Measurements from ENCODE around the gene ZNF862. TPM values are rescaled to one million over a fixed set of nuclear protein-coding genes. Genes with fewer than 3 reads are reported as not detected.

Gene ZNF862
- total RNA-seq, 1 experiment from 2014 or later = 1.9 TPM

DNA sequence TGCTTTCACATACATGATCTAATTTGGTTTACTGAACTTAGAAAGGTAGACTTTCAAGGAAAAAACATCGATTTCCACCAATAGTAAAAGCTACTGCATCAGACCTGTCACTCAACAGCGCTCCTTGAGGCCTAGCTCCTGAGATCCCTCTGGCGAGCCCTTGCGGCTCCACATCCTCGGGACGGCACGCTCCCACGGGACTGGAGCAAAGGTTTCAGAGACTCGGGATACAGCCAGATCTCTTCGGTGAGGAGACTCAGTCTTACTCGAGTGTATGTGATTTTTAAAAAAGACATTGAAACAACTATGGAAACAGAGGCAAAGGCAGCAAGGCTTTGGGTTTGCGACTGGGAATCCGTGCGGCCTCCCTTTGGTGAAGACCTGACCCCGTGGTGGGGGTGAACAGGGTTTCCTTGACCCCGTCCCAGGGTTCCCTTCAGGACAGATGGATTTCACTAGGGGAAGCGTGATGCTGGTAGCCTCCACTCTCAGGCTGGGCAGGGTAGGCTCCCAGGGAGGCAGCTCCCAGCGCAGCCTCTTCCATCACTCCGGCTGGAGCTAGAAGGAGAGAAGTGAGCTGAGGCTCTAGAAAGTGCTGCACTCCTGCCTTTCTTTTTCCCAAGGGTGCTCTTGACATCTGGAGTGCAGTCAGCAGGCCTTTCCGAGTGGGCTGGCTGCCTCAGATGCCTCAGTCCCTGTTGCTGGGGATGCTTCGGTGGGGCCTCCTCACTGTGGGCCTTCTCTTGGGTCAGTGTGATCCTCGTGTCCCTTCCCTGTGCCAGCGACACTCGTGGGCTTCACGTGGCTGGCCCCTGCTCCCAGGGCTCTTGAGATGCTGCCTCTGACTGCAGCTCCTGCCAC, 29.8 kb downstream of the ZNF862 start:
- WGBS (ENCODE audit: extremely low coverage, insufficient read length, low lambda C conversion rate) = no CpG with 5 or more reads among the region's 25 CpGs
- Mint-ChIP-seq H3K4me1 (peaks cover 0 to 8% of the 10 kb centered on the region in 2 experiments), H3K9me3 (no peaks in the 10 kb centered on the region), H3K36me3 (ENCODE audit: insufficient read depth in 1 of 3, low read depth in 3 of 3) (no peaks in the 10 kb centered on the region), H3K27ac (no peak overlapping the region), H3K4me3 (no peak overlapping the region), H3K27me3 (ENCODE audit: low read depth) (peaks cover 24% of the 10 kb centered on the region)
- Histone ChIP-seq H3K56ac (ENCODE audit: insufficient read length, low read depth, low read length) (no peak overlapping the region), H4K5ac (ENCODE audit: insufficient read length, low read depth, low read length) (no peak overlapping the region), H2BK5ac (ENCODE audit: insufficient read length, low read length) (no peak overlapping the region), H3K9me3 (ENCODE audit: control insufficient read depth, low read depth, low read length) (no peaks in the 10 kb centered on the region), H3T11ph (ENCODE audit: low read length) (no peak overlapping the region), H4K91ac (ENCODE audit: insufficient read length, low read depth, low read length) (no peak overlapping the region), H3K27ac (ENCODE audit: insufficient read length, low read depth, low read length) (no peak overlapping the region), H3K79me2 (ENCODE audit: insufficient read depth, low read length) (no peaks in the 10 kb centered on the region), H2BK120ac (ENCODE audit: low read depth, low read length, poor library complexity, severe bottlenecking) (no peak overlapping the region), H2AK5ac (ENCODE audit: insufficient read length, low read length) (no peak overlapping the region), H3K4me1 (ENCODE audit: insufficient read depth, low read length) (no peaks in the 10 kb centered on the region), H3K27me3 (ENCODE audit: insufficient read depth, low read length) (no peaks in the 10 kb centered on the region), H3K4me2 (ENCODE audit: insufficient read depth, insufficient read length, low read length) (no peak overlapping the region), H3K4ac (ENCODE audit: low read depth, low read length) (no peak overlapping the region), H3K18ac (ENCODE audit: insufficient read length, low read depth, low read length) (no peak overlapping the region), H4K20me1 (ENCODE audit: control insufficient read depth, insufficient read depth, insufficient read length) (no peaks in the 10 kb centered on the region), H4K8ac (replicated peaks; ENCODE audit: insufficient read length, low read depth, low read length) (no peak overlapping the region), H2BK15ac (ENCODE audit: low read depth, low read length) (no peak overlapping the region), H2BK20ac (ENCODE audit: low read depth, low read length, poor library complexity, severe bottlenecking) (no peak overlapping the region), H3K23ac (ENCODE audit: insufficient read length, low read depth, low read length) (no peak overlapping the region), H3K79me1 (ENCODE audit: insufficient read depth, low read depth, low read length, poor library complexity, severe bottlenecking) (no peaks in the 10 kb centered on the region), H2AFZ (ENCODE audit: low read length) (no peak overlapping the region), H3K9ac (ENCODE audit: extremely low read depth, insufficient read length, low read length) (no peak overlapping the region), H3K23me2 (ENCODE audit: insufficient read length, low read depth, low read length, poor library complexity, severe bottlenecking) (peaks cover 4% of the 10 kb centered on the region), H2BK12ac (ENCODE audit: insufficient read length, low read depth, low read length) (no peak overlapping the region), H3K14ac (ENCODE audit: insufficient read depth, low read length) (no peak overlapping the region)
- TF ChIP-seq, protein P1, sequence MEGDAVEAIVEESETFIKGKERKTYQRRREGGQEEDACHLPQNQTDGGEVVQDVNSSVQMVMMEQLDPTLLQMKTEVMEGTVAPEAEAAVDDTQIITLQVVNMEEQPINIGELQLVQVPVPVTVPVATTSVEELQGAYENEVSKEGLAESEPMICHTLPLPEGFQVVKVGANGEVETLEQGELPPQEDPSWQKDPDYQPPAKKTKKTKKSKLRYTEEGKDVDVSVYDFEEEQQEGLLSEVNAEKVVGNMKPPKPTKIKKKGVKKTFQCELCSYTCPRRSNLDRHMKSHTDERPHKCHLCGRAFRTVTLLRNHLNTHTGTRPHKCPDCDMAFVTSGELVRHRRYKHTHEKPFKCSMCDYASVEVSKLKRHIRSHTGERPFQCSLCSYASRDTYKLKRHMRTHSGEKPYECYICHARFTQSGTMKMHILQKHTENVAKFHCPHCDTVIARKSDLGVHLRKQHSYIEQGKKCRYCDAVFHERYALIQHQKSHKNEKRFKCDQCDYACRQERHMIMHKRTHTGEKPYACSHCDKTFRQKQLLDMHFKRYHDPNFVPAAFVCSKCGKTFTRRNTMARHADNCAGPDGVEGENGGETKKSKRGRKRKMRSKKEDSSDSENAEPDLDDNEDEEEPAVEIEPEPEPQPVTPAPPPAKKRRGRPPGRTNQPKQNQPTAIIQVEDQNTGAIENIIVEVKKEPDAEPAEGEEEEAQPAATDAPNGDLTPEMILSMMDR (conservative IDR thresholded peaks at IDR 0.05) = no peak
- DNase-seq = no peak

Measured in H9 (cell line).